ENCODE measurements around the gene TECPR2. TPM values are rescaled to one million over a fixed set of nuclear protein-coding genes. Genes with fewer than 3 reads are reported as not detected.

Gene TECPR2
- total RNA-seq, 2 experiments from 2014 or later = 4.7 to 5.0 TPM

DNA sequence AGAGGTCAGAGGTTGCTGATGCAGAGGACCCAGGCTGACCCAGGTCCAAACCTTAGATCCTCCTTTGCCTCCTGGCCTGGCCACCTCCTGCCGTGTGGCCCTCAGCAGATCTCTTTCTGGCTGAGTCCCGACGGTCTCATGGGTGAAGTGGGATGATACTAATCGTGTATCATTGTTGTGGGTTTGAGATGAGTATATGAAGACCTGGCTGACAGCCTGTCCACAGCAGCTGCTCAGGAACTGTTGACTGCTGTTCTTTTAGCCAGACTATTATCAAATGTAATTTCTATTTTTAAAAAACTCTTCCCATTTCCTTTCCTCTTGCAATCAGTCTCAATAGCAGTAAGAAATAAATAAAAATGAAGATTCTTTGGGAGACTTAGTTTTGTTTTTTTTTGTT lies 101.3 kb downstream of the TECPR2 start:
- TF ChIP-seq CTCF (IDR thresholded peaks at IDR 0.05) = no peak
- Mint-ChIP-seq H3K27me3 (no peaks in the 10 kb centered on the region), H3K4me1 (ENCODE audit: low read depth) (peaks cover 5% of the 10 kb centered on the region), H3K27ac (no peak overlapping the region), H3K36me3 (ENCODE audit: low read depth) (peaks cover 4% of the 10 kb centered on the region), H3K4me3 (no peak overlapping the region), H3K9me3 (no peaks in the 10 kb centered on the region)
- ChIA-PET POLR2A (no interaction called here), CTCF (no interaction called here)
- ATAC-seq (no peak), DNase-seq (no peak)
- intact Hi-C loops (cut with micrococcal nuclease) = no loop called here

GRCh38 chr14:102464846-102465341 lies 102.2 kb downstream of the TECPR2 start:
- peaks cover 7% of the 10 kb centered on the region for H3K36me3 Mint-ChIP-seq (ENCODE audit: low read depth)
- CTCF ChIA-PET = interaction anchor here (1.1 kb wide), 1 partner anchor 26 kb away, joined by 5 read pairs; no protein-coding TSS in a partner anchor
- intact Hi-C loops (cut with micrococcal nuclease) = no loop called here
- POLR2A ChIA-PET = no interaction called here
- ATAC-seq (no peak), DNase-seq (no peak)
- H3K9me3 Mint-ChIP-seq = no peaks in the 10 kb centered on the region
- H3K27me3 Mint-ChIP-seq = no peaks in the 10 kb centered on the region
- no peak overlapping the region for H3K4me3 Mint-ChIP-seq
- no peak overlapping the region for H3K27ac Mint-ChIP-seq
- TF ChIP-seq CTCF (IDR thresholded peaks at IDR 0.05) = no peak
- peaks cover 5% of the 10 kb centered on the region for H3K4me1 Mint-ChIP-seq (ENCODE audit: low read depth)

DNA sequence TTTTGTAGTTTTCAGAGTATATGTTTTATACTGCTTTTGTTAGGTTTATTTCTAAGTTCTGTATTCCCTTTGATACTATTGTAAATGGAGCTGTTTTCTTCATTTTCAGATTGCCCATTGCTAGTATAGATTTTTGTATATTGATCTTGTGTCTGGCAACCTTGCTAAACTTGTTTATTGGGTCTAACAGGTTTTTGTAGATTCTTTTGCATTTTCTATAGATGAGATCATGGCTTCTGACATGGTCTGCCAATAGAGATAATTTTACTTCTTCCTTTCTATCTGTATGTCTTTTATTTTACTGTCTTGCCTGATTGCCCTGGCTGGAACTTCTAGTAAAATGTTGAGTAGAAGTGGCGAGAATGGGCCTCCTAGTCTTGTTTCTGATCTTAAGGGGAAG lies 106.5 kb downstream of the TECPR2 start:
- ATAC-seq = no peak
- DNase-seq = no peak
- H3K9me3 Mint-ChIP-seq = no peaks in the 10 kb centered on the region
- H3K27me3 Mint-ChIP-seq = no peaks in the 10 kb centered on the region
- TF ChIP-seq CTCF (IDR thresholded peaks at IDR 0.05) = no peak
- intact Hi-C loops (cut with micrococcal nuclease) = no loop called here
- H3K4me3 Mint-ChIP-seq = no peak overlapping the region
- no peak overlapping the region for H3K27ac Mint-ChIP-seq
- H3K4me1 Mint-ChIP-seq (ENCODE audit: low read depth) = peaks cover 9% of the 10 kb centered on the region
- CTCF ChIA-PET = interaction anchor here (0.7 kb wide), 1 partner anchor 322 kb away, joined by 3 read pairs; no protein-coding TSS in a partner anchor
- POLR2A ChIA-PET = interaction anchor here (0.6 kb wide), 1 partner anchor 79 kb away, joined by 3 read pairs; no protein-coding TSS in a partner anchor
- H3K36me3 Mint-ChIP-seq (ENCODE audit: low read depth) = peaks cover 8% of the 10 kb centered on the region

- DNase-seq = no peak
- no peak for TF ChIP-seq CTCF (IDR thresholded peaks at IDR 0.05)
- Mint-ChIP-seq H3K27ac (no peak overlapping the region), H3K36me3 (ENCODE audit: low read depth) (peaks cover 5% of the 10 kb centered on the region), H3K4me1 (ENCODE audit: low read depth) (peaks cover 9% of the 10 kb centered on the region), H3K27me3 (no peaks in the 10 kb centered on the region), H3K9me3 (no peaks in the 10 kb centered on the region), H3K4me3 (no peak overlapping the region)
- ATAC-seq = no peak
- POLR2A ChIA-PET = interaction anchor here (0.6 kb wide), 1 partner anchor 1160 kb away, joined by 3 read pairs; no protein-coding TSS in a partner anchor
- CTCF ChIA-PET = interaction anchor here (1.2 to 1.4 kb wide), 2 partner anchors 34 to 35 kb away, joined by 3 to 4 read pairs; no protein-coding TSS in a partner anchor
- intact Hi-C loops (cut with micrococcal nuclease) = no loop called here
Observed at GRCh38 chr14:102471921-102472790, 109.4 kb downstream of the TECPR2 start.

- no peaks in the 10 kb centered on the region for H3K27me3 Mint-ChIP-seq
- no peak overlapping the region for H3K4me3 Mint-ChIP-seq
- peaks cover 5% of the 10 kb centered on the region for H3K36me3 Mint-ChIP-seq (ENCODE audit: low read depth)
- ChIA-PET POLR2A (interaction anchor here (0.6 kb wide), 1 partner anchor 1159 kb away, joined by 3 read pairs; no protein-coding TSS in a partner anchor), CTCF (interaction anchor here (0.6 to 1.4 kb wide), 2 partner anchors 35 to 121 kb away, joined by 3 to 4 read pairs; no protein-coding TSS in a partner anchor)
- peaks cover 9% of the 10 kb centered on the region for H3K4me1 Mint-ChIP-seq (ENCODE audit: low read depth)
- DNase-seq = no peak
- intact Hi-C loops (cut with micrococcal nuclease) = no loop called here
- no peaks in the 10 kb centered on the region for H3K9me3 Mint-ChIP-seq
- no peak overlapping the region for H3K27ac Mint-ChIP-seq
- no peak for TF ChIP-seq CTCF (IDR thresholded peaks at IDR 0.05)
- ATAC-seq = no peak
Observed at GRCh38 chr14:102472791-102473150, 110.0 kb downstream of the TECPR2 start.
